Activated T-cell treated with anti-CD3 and anti-CD28 coated beads for 1 hour (primary cell): Measurements from ENCODE around the gene CRLF3.
"Not testable (repeated sequence)": the region's sequence is repeated elsewhere in the genome, so short reads cannot be mapped to it uniquely, and the experiment has no call there.

Source experiments
- DNase-seq: peaks from one replicate; pipeline ENCODE4 v3.0.0-alpha.2; 2020; ENCODE audit warnings: low read depth

Gene CRLF3

GRCh38 chr17:30736371-30736770 is 88.1 kb downstream of the CRLF3 start:
- not testable (repeated sequence) for DNase-seq

- DNase-seq: not testable (repeated sequence)
Measured at GRCh38 chr17:30735644-30736043, 88.8 kb downstream of the CRLF3 start.

GRCh38 chr17:30735206-30735605 is 89.3 kb downstream of the CRLF3 start:
- DNase-seq: not testable (repeated sequence)

- DNase-seq: not testable (repeated sequence)
Measured at GRCh38 chr17:30734153-30734552, 90.3 kb downstream of the CRLF3 start.
